Cerebellar nuclear complex (tissue), 1 donor: ENCODE results near the gene TBC1D2B.

Experiments
- DNase-seq, 2 experiments: peaks; one replicate each; lab custom pipeline; 2025; lab: John Stamatoyannopoulos, UW

TBC1D2B gene

GRCh38 chr15:78077053-78077870 is at the start of gene TBC1D2B:
Gene TBC1D2B (minus strand): TSS chr15:78077711. CDS start chr15:78077652, 59 bp downstream.
- DNase-seq: no peak

- DNase-seq: no peak
These were observed 47.8 kb upstream of the TBC1D2B start for GRCh38 chr15:78125267-78125666.

- DNase-seq: no peak
These were observed 43.0 kb upstream of the TBC1D2B start for GRCh38 chr15:78120523-78120922.

GRCh38 chr15:78112551-78112950 is 35.0 kb upstream of the TBC1D2B start:
- DNase-seq: no peak

GRCh38 chr15:78111788-78112187 is 34.3 kb upstream of the TBC1D2B start:
- no peak for DNase-seq

- DNase-seq: no peak
These were observed 33.5 kb upstream of the TBC1D2B start for GRCh38 chr15:78110916-78111475.

- DNase-seq: no peak
These were observed 32.6 kb upstream of the TBC1D2B start for GRCh38 chr15:78110096-78110495.

- DNase-seq: no peak
These were observed 31.6 kb upstream of the TBC1D2B start for GRCh38 chr15:78109156-78109555.

GRCh38 chr15:78108300-78109084 is 31.0 kb upstream of the TBC1D2B start:
- no peak for DNase-seq

- no peak for DNase-seq
These were observed 30.0 kb upstream of the TBC1D2B start for GRCh38 chr15:78107471-78107870.

- no peak for DNase-seq
These were observed 28.1 kb upstream of the TBC1D2B start for GRCh38 chr15:78105476-78106241.

GRCh38 chr15:78104566-78105475 is 27.3 kb upstream of the TBC1D2B start:
- no peak for DNase-seq

GRCh38 chr15:78104119-78104479 is 26.6 kb upstream of the TBC1D2B start:
- no peak for DNase-seq

- DNase-seq: no peak
These were observed 26.1 kb upstream of the TBC1D2B start for GRCh38 chr15:78103406-78104118.

- no peak for DNase-seq
These were observed 25.2 kb upstream of the TBC1D2B start for GRCh38 chr15:78102741-78103140.

GRCh38 chr15:78102211-78102610 is 24.7 kb upstream of the TBC1D2B start:
- DNase-seq: no peak

GRCh38 chr15:78101423-78102105 is 24.1 kb upstream of the TBC1D2B start:
- DNase-seq: no peak

GRCh38 chr15:78100886-78101285 is 23.4 kb upstream of the TBC1D2B start:
- no peak for DNase-seq

GRCh38 chr15:78098131-78098755 is 20.7 kb upstream of the TBC1D2B start:
- DNase-seq: no peak
